NCI-H1417 (cell line): ENCODE results near the gene LRP2.

Experiments
- DNase-seq, 3 experiments: peaks; one replicate each; lab custom pipeline; 2025; lab: John Stamatoyannopoulos, UW

Gene LRP2

DNA sequence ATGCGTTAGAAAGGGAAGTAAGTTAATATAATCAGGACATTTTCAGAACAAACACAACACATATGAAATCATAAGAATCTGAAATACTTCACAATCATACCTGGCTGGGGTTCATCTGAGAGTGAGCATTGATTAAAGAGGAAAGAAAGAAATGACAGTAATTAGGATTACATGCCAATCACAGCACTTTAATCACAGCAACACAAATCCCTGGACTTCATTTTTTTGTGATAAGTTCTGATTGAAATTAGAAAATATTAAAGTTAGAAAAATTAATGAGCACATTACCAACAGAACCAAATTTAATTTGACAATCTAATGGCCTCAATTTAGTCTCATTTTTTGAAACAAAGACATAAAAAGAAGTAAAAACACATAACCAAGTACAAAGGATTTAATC, 121.9 kb downstream of the LRP2 start:
- no peak for DNase-seq

GRCh38 chr2:169237939-169238338, 124.4 kb downstream of the LRP2 start:
- no peak for DNase-seq

GRCh38 chr2:169237286-169237685, 125.0 kb downstream of the LRP2 start:
- no peak for DNase-seq

DNA sequence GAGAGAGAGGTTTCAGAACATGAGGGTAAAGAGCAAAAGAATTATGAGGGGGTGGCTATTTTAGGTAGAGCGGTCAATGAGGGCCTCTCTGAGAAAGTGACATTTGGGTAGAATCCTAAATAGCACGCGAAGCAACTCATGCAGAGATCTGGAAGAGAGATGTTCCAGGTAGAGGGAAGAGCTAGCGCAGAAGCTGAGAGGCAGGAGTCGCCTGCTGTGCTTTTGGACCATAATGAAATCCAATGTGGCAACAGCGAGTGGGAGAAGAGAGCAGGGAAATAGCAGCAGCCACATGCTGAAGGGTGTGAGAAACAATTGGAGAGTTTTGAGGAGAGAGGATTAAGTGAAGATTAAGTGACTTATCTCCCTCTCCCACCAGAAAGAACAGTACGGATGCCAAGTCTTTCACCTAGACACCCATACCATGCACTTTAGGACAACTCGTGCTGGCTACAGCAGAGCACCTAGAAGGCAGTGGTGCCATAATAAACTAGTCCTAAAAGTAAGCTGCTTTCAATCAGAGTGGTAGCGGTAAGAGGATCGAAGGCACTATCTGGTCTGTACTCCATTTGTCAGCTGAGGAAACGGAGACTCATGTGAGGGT, 129.7 kb downstream of the LRP2 start:
- no peak for DNase-seq

GRCh38 chr2:169230204-169230603, 132.1 kb downstream of the LRP2 start:
- DNase-seq = no peak

GRCh38 chr2:169229590-169229989, 132.7 kb downstream of the LRP2 start:
- DNase-seq = no peak

DNA sequence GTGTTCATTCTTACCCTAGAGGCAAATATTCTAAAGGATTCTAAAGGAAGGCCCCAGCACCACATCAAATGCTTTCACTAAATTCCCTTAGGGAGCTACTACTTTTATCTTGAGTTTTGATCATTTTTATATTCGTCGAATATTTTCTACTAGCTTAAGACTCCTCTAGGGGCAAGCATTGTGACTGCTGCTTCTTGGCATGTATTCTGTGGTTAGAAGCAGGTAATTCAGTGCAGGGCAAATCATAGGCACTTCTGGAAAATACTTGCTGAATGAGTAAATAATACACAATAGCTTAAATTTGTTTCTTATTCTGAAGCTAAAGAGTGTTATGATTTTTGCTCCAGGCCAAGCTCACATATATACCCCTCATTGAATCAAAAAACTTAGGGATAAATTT, 136.4 kb downstream of the LRP2 start:
- DNase-seq = no peak

- no peak for DNase-seq
Measured at GRCh38 chr2:169225233-169225750, 137.0 kb downstream of the LRP2 start.

- no peak for DNase-seq
Measured at GRCh38 chr2:169222665-169223064, 139.7 kb downstream of the LRP2 start.

DNA sequence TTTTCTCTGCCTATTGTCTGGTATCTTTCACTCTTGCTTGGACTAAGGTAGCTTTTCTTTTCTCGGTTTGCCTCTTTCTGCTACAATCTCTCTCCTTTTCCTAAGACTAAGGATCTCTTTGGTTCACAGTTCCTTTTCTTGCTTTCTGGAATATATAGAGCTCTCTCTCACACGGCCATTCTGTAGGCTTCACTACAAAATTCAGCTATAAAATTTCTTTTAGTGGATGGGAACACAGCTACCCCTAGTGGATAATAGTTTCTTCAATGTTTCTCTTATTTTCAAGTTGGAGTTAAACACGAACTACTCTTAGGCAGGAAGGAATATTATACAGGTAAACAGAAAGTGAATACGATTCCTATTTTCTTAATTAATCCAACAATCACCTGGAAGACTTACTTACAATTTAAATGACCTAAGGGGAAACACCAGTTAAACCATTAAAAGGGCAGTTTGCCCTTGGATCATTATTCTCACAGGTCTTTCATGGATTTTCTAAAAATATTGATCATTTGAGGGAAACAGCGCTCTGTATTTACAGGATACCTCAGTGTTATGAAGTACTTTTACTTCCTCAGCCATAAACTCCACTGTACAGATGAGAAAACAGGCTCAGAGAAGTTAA, 140.5 kb downstream of the LRP2 start:
- DNase-seq = peak in 2 of 3 experiments; percentile 5 to 12

DNA sequence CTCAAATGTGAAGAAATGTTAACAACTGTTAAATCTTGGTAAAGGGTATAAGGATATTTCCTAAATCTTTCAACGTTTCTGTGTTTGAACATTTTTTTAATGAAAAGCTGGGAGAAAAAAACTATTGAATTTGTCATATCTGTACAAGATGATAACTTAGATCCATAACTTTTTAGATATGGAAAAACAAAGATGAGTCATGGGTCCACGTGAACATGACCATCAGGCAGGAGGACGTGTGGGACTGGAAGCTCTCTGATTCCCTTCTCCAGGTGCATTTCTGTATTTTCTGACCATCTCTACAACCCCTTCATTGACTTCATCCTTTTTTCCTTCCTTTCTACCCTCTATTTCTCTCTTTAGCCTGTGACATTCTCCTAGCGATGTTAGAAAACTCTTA, 151.4 kb downstream of the LRP2 start:
- DNase-seq = no peak

DNA sequence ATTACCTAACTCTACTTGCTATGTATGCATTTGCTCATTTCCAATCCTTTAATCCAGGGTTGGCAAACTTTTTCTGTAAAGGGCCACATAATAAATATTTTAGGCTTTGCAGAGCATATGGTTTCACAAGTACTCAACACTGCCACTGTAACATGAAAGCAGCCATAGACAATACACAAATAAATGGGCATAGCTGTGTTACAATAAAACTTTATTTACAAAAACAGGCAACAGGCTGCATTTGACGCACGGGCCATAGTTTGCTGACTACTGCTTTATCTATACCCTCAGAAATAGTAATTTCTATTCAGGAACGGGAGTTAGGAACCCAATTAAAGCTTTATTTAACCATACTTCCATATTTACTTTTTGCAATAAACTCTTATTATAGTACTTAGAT, 154.3 kb downstream of the LRP2 start:
- no peak for DNase-seq

DNA sequence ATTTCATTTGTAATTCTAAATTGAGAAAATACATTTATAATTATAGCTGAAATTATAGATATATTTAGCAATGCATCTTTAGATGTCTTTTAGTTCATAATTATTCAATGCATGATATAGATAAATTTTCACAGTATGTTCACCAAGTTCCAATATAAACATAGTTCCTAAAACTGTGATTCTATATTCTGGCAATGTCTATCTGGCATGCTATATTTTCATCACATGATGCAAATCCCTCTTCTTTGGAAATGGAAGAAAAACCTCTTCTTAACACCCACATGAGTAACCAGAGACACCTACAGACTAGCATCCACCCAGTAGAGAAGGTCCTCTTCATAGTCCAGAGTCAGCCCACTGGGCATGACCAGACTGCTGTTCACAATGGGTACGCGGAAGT, 157.2 kb downstream of the LRP2 start:
- DNase-seq = no peak

DNA sequence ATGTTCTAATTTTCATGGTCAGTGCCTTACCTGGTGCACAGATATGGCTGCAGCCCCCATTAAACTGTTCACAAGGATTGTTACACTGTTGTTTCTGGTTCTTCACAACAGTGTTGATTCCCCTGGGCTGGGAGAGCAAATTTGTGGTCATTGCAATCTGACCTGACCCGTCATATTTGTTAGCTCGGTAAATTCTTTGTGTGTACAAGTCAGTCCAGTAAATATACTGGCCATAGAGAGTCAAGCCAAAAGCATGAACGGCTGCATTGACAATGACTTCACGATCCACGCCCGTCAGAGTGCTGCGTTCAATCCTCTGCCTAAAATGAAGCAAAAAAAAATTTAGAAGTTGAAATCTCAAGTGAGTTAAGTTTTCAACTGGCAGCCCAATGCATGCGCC, 158.4 kb downstream of the LRP2 start:
- DNase-seq = no peak

DNA sequence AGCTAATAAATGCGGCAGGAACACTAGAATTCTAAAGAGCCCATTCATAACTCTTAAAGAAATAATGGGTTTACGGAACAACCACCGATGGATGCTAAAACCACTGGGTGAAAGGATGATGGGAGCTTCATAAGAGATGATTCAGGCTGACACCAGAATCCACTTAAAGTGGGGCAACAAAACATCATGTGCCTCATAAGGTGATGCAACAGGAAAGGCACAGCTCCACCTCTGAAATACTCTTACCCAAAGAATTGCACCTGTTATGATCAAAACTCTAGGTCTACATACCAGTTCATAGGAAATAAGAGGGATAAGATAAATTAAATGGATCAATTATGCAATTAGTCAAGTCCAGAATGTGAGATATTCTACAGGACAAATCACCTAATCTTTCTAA, 161.6 kb downstream of the LRP2 start:
- DNase-seq = no peak

- DNase-seq = peak in 1 of 3 experiments; percentile 0
Measured at GRCh38 chr2:169193618-169194017, 168.7 kb downstream of the LRP2 start.

- DNase-seq = no peak
Measured at GRCh38 chr2:169190197-169190775, 172.0 kb downstream of the LRP2 start.

- peak in 2 of 3 experiments; percentile 14 to 28 for DNase-seq
Measured at GRCh38 chr2:169189132-169189531, 173.2 kb downstream of the LRP2 start.

GRCh38 chr2:169185711-169186110, 176.6 kb downstream of the LRP2 start:
- peak in 1 of 3 experiments; percentile 2 for DNase-seq

- no peak for DNase-seq
Measured at GRCh38 chr2:169184074-169184473, 178.3 kb downstream of the LRP2 start.

DNA sequence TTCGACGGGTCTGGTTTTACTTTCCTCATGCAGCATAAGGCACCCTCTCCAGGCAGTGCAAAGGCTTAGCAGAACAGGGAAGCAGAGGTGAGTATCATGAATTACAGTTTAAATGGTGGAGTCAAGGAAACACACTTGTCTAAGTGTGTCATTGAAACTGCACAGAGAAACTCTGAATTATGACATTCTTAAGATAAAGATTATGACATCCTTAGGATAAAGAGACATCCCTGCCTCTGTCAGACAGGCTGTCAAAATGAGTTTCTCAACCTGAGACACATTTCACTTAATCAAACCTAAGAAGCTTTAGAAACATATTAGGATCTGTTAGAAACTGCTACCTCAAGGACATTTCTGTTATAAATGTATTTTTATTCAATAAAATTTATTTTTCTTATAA, 179.8 kb downstream of the LRP2 start:
- DNase-seq = no peak

GRCh38 chr2:169178804-169179390, 183.4 kb downstream of the LRP2 start:
- DNase-seq = no peak

DNA sequence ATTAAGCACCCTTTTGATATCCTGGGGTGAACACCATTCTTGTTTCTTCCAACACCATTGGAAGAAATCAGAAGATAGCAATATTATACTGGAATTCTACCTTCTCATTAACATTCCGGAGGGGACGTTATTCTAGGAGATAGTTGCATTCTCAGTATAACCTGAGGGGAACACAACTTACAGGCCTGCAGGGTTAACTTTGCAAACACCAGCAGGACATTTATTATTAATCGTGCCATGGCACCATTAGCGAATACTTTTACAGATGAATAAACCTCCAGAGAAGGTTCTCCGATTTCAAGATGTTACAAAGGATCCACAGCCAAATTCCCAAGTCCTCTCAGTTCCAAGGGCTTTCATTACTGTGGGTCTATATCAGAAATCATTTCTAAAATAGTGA, 184.0 kb downstream of the LRP2 start:
- no peak for DNase-seq
